Measurements from ENCODE around the gene ZMAT3.
A peak's percentile ranks its signal among the peaks of the same experiment; 100 is the strongest.
"Not testable (repeated sequence)": the region's sequence is repeated elsewhere in the genome, so short reads cannot be mapped to it uniquely, and the experiment has no call there.

The ZMAT3 gene

GRCh38 chr3:179071323-179072099 is at the start of gene ZMAT3:
TSS of gene ZMAT3 (minus strand) at chr3:179071809. CDS start at chr3:179067752, 4,057 bp downstream.
- DNase-seq: peak; percentile 86 to 93
- no peaks in the 10 kb centered on the region for H3K9me3 ChIP-seq
- no peaks in the 10 kb centered on the region for H3K27me3 ChIP-seq
- H3K4me3 ChIP-seq: peak within 1 kb of the TSS; percentile 64 to 84
- intact Hi-C loops (cut with DNase I; ENCODE audit: low total_unique reads): no loop called here
- H3K27ac ChIP-seq: peak within 1 kb of the TSS; percentile 83 to 85
- H3K4me1 ChIP-seq: peaks cover 0 to 42% (median 2%) of the 10 kb centered on the region in 4 donors
- peaks cover 0 to 11% (median 9%) of the 10 kb centered on the region in 3 donors for H3K36me3 ChIP-seq
- no peak for TF ChIP-seq CTCF (IDR thresholded peaks at IDR 0.05)

GRCh38 chr3:179116816-179117215 is 45.2 kb upstream of the ZMAT3 start:
- no peak for TF ChIP-seq CTCF (IDR thresholded peaks at IDR 0.05)
- Histone ChIP-seq H3K27ac (no peak overlapping the region), H3K9me3 (no peaks in the 10 kb centered on the region), H3K4me1 (no peaks in the 10 kb centered on the region), H3K27me3 (no peaks in the 10 kb centered on the region), H3K36me3 (no peaks in the 10 kb centered on the region), H3K4me3 (no peak overlapping the region)
- DNase-seq: no peak
- intact Hi-C loops (cut with DNase I; ENCODE audit: low total_unique reads): no loop called here

- H3K27ac ChIP-seq; DNase-seq; H3K4me1 ChIP-seq; H3K36me3 ChIP-seq; H3K9me3 ChIP-seq; H3K27me3 ChIP-seq; H3K4me3 ChIP-seq; intact Hi-C loops (cut with DNase I; ENCODE audit: low total_unique reads): not testable (repeated sequence)
Observed at GRCh38 chr3:179115444-179115843, 43.8 kb upstream of the ZMAT3 start.

- H3K9me3 ChIP-seq: no peaks in the 10 kb centered on the region
- H3K36me3 ChIP-seq: no peaks in the 10 kb centered on the region
- no peak overlapping the region for H3K4me3 ChIP-seq
- intact Hi-C loops (cut with DNase I; ENCODE audit: low total_unique reads): no loop called here
- H3K4me1 ChIP-seq: no peaks in the 10 kb centered on the region
- H3K27me3 ChIP-seq: no peaks in the 10 kb centered on the region
- TF ChIP-seq CTCF (IDR thresholded peaks at IDR 0.05): no peak
- no peak for DNase-seq
- H3K27ac ChIP-seq: no peak overlapping the region
Observed at GRCh38 chr3:179113903-179114302, 42.3 kb upstream of the ZMAT3 start.

GRCh38 chr3:179108086-179108485 is 36.5 kb upstream of the ZMAT3 start:
- Histone ChIP-seq H3K4me3 (no peak overlapping the region), H3K4me1 (no peaks in the 10 kb centered on the region), H3K27me3 (no peaks in the 10 kb centered on the region), H3K36me3 (no peaks in the 10 kb centered on the region), H3K9me3 (no peaks in the 10 kb centered on the region), H3K27ac (no peak overlapping the region)
- TF ChIP-seq CTCF (IDR thresholded peaks at IDR 0.05): no peak
- intact Hi-C loops (cut with DNase I; ENCODE audit: low total_unique reads): no loop called here
- DNase-seq: no peak

- H3K9me3 ChIP-seq: no peaks in the 10 kb centered on the region
- H3K4me3 ChIP-seq: no peak overlapping the region
- DNase-seq: no peak
- no peak overlapping the region for H3K27ac ChIP-seq
- H3K4me1 ChIP-seq: no peaks in the 10 kb centered on the region
- H3K27me3 ChIP-seq: no peaks in the 10 kb centered on the region
- no peaks in the 10 kb centered on the region for H3K36me3 ChIP-seq
- no peak for TF ChIP-seq CTCF (IDR thresholded peaks at IDR 0.05)
- intact Hi-C loops (cut with DNase I; ENCODE audit: low total_unique reads): no loop called here
Observed at GRCh38 chr3:179107617-179108016, 36.0 kb upstream of the ZMAT3 start.
